ENCODE data around the gene RCAN3. TPM values are rescaled to one million over a fixed set of nuclear protein-coding genes. Genes with fewer than 3 reads are reported as not detected.

The RCAN3 gene
- total and polyA plus RNA-seq, 2 experiments from 2014 or later: 6.2 to 10.1 TPM

DNA sequence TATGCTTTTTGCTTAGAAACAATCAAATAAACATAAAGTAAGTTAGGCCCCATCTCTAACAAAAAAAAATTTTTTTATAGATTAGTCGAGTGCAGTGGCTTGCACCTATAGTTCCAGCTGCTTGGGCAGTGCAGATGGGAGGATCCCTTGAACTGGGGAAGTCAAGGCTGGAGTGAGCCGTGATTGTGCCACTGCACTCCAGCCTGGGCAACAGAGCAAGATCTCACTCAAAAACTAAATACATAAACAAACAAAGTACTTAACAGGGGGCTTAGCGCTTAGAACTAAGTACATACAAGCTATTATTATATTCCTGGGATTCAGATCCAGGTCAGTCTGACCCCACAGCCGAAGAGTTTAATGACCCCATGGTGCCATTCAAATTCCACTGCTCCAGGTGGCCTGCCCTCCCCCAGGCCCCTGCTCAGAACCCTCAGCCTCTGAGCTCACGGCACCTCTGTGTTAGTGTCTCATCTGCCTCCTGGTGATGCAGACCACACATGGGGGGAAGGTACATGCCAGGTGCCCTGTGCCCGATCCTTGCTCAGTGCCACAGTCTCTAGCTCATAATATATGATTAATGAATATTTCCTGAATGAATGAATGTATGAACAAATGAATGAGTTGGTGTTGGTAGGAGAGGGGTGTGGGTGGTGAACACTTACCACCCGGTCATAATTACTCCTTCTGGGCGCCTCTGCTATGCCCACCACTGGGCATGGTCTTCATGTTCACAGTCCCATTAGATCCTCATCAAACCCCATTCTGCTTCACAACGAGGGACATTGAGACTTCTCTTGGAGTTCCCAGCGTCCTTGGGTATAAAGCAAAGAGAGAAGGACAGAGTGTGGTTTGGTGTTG, 67.9 kb downstream of the RCAN3 start:
- H3K27me3 ChIP-seq: no peaks in the 10 kb centered on the region
- H3K9me3 ChIP-seq (ENCODE audit: low read depth): no peaks in the 10 kb centered on the region
- H4K20me1 ChIP-seq (ENCODE audit: insufficient read depth, poor library complexity, severe bottlenecking): no peaks in the 10 kb centered on the region
- H2AFZ ChIP-seq: no peak overlapping the region
- TF ChIP-seq EZH2 (IDR thresholded peaks at IDR 0.05; ENCODE audit: borderline replicate concordance): no peak
- TF ChIP-seq, protein P1, sequence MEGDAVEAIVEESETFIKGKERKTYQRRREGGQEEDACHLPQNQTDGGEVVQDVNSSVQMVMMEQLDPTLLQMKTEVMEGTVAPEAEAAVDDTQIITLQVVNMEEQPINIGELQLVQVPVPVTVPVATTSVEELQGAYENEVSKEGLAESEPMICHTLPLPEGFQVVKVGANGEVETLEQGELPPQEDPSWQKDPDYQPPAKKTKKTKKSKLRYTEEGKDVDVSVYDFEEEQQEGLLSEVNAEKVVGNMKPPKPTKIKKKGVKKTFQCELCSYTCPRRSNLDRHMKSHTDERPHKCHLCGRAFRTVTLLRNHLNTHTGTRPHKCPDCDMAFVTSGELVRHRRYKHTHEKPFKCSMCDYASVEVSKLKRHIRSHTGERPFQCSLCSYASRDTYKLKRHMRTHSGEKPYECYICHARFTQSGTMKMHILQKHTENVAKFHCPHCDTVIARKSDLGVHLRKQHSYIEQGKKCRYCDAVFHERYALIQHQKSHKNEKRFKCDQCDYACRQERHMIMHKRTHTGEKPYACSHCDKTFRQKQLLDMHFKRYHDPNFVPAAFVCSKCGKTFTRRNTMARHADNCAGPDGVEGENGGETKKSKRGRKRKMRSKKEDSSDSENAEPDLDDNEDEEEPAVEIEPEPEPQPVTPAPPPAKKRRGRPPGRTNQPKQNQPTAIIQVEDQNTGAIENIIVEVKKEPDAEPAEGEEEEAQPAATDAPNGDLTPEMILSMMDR (IDR thresholded peaks at IDR 0.05; ENCODE audit: poor library complexity): no peak
- no peak for TF ChIP-seq EZH2phosphoT487 (IDR thresholded peaks at IDR 0.05; ENCODE audit: low read depth, severe bottlenecking, unreplicated experiment)
- H3K4me3 ChIP-seq: no peak overlapping the region
- H3K79me2 ChIP-seq: no peaks in the 10 kb centered on the region
- H3K36me3 ChIP-seq (replicated peaks; ENCODE audit: insufficient read depth, low read depth): no peaks in the 10 kb centered on the region
- 82% methylated on average over 10 of the region's 10 CpGs for WGBS (ENCODE audit: low lambda C conversion rate, missing lambda C conversion rate)
- no peak overlapping the region for H3K4me2 ChIP-seq
- H3K27ac ChIP-seq: no peak overlapping the region
- no peak for DNase-seq (ENCODE audit: low spot score)
- no peaks in the 10 kb centered on the region for H3K9me2 ChIP-seq (replicated peaks; ENCODE audit: insufficient read depth)
- H3K4me1 ChIP-seq (ENCODE audit: insufficient read depth): peaks cover 23% of the 10 kb centered on the region

DNA sequence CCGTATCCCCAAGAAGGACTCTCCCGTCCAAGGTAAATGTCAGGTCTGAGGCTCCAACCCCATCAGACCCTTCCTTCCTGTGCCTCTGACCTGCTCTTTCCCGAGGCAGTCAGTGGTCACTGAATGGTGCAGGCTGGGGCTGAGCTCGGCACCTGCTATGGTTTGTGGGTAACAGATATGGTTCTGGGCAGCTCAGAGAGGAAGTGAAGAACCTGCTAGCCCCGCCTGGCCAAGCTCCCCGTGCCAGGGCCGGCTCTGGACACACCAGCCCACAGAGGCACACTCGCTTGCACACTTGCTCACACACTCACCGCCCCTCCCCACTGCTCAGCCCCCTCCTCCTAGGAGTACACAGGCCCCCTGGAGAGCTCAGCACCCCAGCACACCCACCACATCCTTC, 69.7 kb downstream of the RCAN3 start:
- TF ChIP-seq, protein P1 (IDR thresholded peaks at IDR 0.05; ENCODE audit: poor library complexity): no peak
- TF ChIP-seq EZH2phosphoT487 (IDR thresholded peaks at IDR 0.05; ENCODE audit: low read depth, severe bottlenecking, unreplicated experiment) (no peak), EZH2 (IDR thresholded peaks at IDR 0.05; ENCODE audit: borderline replicate concordance) (no peak)
- no peaks in the 10 kb centered on the region for H3K9me2 ChIP-seq (replicated peaks; ENCODE audit: insufficient read depth)
- H3K9me3 ChIP-seq (ENCODE audit: low read depth): no peaks in the 10 kb centered on the region
- H3K36me3 ChIP-seq (replicated peaks; ENCODE audit: insufficient read depth, low read depth): no peaks in the 10 kb centered on the region
- no peaks in the 10 kb centered on the region for H4K20me1 ChIP-seq (ENCODE audit: insufficient read depth, poor library complexity, severe bottlenecking)
- H3K4me1 ChIP-seq (ENCODE audit: insufficient read depth): peaks cover 14% of the 10 kb centered on the region
- H3K79me2 ChIP-seq: no peaks in the 10 kb centered on the region
- 98% methylated on average over 9 of the region's 9 CpGs for WGBS (ENCODE audit: low lambda C conversion rate, missing lambda C conversion rate)
- no peaks in the 10 kb centered on the region for H3K27me3 ChIP-seq
- H3K27ac ChIP-seq: no peak overlapping the region
- no peak overlapping the region for H3K4me2 ChIP-seq
- no peak overlapping the region for H2AFZ ChIP-seq
- DNase-seq (ENCODE audit: low spot score): no peak
- H3K4me3 ChIP-seq: no peak overlapping the region

DNA sequence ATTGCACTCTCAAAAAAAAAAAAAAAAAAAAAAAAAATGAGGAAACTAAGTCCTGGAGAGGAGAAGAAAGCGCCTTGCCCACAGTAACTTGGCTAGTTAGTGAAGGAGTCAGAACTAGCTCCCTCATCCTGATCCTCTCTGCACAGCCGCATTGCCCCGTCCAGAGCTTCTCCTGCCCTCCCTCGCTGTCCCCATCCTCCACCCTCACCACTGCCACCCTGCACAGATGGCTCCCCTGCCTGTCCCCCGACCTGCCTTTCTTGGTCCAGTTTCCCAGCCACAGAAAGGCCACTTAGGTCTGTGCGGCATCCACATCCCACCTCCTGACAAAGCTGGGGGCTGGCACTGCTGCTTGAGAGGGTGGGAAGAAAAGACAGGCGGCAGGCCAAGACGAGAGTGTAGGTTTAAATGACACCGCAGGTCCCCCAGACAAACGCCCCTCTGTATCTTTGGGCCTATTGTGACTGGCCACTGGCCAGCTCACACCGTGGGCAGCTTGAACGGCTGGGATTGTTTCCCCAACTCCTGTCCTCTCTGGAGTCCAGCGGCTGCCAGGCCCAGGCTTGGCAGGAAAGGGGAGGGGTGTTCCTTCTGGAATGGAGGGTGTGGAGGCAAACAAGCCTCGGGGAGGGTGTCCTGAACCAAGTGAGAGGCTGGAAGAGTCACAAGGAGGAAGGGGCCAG, 73.4 kb downstream of the RCAN3 start:
- Histone ChIP-seq H3K4me3 (no peak overlapping the region), H3K27me3 (no peaks in the 10 kb centered on the region), H3K36me3 (replicated peaks; ENCODE audit: insufficient read depth, low read depth) (no peaks in the 10 kb centered on the region), H3K4me1 (ENCODE audit: insufficient read depth) (no peaks in the 10 kb centered on the region), H4K20me1 (ENCODE audit: insufficient read depth, poor library complexity, severe bottlenecking) (no peaks in the 10 kb centered on the region), H3K9me2 (replicated peaks; ENCODE audit: insufficient read depth) (no peaks in the 10 kb centered on the region), H3K79me2 (no peaks in the 10 kb centered on the region), H3K27ac (no peak overlapping the region), H3K9me3 (ENCODE audit: low read depth) (no peaks in the 10 kb centered on the region), H2AFZ (no peak overlapping the region), H3K4me2 (no peak overlapping the region)
- DNase-seq (ENCODE audit: low spot score): no peak
- WGBS (ENCODE audit: low lambda C conversion rate, missing lambda C conversion rate): 70% methylated on average over 14 of the region's 14 CpGs
- TF ChIP-seq, protein P1 (IDR thresholded peaks at IDR 0.05; ENCODE audit: poor library complexity): no peak
- TF ChIP-seq EZH2 (IDR thresholded peaks at IDR 0.05; ENCODE audit: borderline replicate concordance) (no peak), EZH2phosphoT487 (IDR thresholded peaks at IDR 0.05; ENCODE audit: low read depth, severe bottlenecking, unreplicated experiment) (no peak)
